ENCODE measurements around the gene CCL17.

DNA sequence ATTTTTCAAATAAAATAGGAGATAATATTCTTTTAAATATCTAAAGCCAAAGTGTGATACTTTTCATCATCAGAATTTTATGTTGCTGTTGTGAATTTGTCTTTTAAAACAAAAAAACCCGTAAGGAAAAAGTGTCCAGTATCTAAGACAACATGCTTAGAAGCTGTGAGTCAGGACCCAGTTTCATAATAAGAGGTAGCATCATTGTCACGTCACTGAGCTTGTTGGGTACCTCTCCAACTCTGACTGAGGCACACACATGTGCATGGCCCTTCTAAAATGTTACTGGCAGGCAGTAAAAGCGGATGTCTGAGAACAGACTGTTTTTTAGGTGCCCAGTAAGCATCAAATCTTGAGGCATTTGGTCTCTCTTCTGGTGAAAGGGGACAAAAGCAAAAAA lies 40.1 kb downstream of the CCL17 start:
- TF ChIP-seq, protein P1, sequence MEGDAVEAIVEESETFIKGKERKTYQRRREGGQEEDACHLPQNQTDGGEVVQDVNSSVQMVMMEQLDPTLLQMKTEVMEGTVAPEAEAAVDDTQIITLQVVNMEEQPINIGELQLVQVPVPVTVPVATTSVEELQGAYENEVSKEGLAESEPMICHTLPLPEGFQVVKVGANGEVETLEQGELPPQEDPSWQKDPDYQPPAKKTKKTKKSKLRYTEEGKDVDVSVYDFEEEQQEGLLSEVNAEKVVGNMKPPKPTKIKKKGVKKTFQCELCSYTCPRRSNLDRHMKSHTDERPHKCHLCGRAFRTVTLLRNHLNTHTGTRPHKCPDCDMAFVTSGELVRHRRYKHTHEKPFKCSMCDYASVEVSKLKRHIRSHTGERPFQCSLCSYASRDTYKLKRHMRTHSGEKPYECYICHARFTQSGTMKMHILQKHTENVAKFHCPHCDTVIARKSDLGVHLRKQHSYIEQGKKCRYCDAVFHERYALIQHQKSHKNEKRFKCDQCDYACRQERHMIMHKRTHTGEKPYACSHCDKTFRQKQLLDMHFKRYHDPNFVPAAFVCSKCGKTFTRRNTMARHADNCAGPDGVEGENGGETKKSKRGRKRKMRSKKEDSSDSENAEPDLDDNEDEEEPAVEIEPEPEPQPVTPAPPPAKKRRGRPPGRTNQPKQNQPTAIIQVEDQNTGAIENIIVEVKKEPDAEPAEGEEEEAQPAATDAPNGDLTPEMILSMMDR (IDR thresholded peaks at IDR 0.05; ENCODE audit: low read depth, low read length, poor library complexity, severe bottlenecking): no peak
- no peak for TF ChIP-seq EZH2phosphoT487 (IDR thresholded peaks at IDR 0.05; ENCODE audit: borderline replicate concordance, low read length)
